GM12878 (cell line): Measurements from ENCODE around the gene INSYN2B.

Source experiments
- MTA3 ChIP-seq: IDR thresholded peaks from 2 replicates; pipeline ENCODE4 v1.6.1; 2012; ENCODE audit warnings: low read length, inconsistent platforms, borderline replicate concordance
- POLR2A ChIP-seq: IDR thresholded peaks from 2 replicates; pipeline ENCODE4 v1.6.1; 2011; ENCODE audit warnings: low read depth, mild to moderate bottlenecking, low read length

- TF ChIP-seq MTA3 (no peak), POLR2A (no peak)
Observed at GRCh38 chr5:169836835-169837536, 143.3 kb downstream of the INSYN2B start.
